ENCODE results near the gene SERPINA3. TPM values are rescaled to one million over a fixed set of nuclear protein-coding genes. Genes with fewer than 3 reads are reported as not detected.

Gene SERPINA3
- total and polyA plus RNA-seq, 10 of the 15 experiments (the other 5 are each of a cell fraction or from before 2014, with no cell fraction given): 2.2 TPM; not detected in 9

DNA sequence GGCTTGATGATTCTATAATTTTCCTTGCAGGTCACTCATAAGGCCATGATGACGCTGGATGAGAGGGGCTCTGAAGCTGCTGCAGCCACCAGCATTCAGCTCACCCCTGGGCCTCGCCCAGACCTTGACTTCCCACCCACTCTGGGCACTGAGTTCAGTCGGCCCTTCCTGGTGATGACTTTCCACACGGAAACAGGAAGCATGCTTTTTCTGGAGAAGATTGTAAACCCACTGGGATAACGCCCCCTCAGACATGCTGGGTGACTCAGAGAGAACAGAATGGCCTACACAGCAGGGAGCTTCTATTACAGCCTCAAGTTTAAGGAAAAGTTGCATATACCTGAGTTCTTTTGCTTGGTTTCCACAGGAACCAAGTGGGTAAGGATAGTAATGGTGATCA lies 34.3 kb downstream of the SERPINA3 start (continued):
- TF ChIP-seq, protein P1, sequence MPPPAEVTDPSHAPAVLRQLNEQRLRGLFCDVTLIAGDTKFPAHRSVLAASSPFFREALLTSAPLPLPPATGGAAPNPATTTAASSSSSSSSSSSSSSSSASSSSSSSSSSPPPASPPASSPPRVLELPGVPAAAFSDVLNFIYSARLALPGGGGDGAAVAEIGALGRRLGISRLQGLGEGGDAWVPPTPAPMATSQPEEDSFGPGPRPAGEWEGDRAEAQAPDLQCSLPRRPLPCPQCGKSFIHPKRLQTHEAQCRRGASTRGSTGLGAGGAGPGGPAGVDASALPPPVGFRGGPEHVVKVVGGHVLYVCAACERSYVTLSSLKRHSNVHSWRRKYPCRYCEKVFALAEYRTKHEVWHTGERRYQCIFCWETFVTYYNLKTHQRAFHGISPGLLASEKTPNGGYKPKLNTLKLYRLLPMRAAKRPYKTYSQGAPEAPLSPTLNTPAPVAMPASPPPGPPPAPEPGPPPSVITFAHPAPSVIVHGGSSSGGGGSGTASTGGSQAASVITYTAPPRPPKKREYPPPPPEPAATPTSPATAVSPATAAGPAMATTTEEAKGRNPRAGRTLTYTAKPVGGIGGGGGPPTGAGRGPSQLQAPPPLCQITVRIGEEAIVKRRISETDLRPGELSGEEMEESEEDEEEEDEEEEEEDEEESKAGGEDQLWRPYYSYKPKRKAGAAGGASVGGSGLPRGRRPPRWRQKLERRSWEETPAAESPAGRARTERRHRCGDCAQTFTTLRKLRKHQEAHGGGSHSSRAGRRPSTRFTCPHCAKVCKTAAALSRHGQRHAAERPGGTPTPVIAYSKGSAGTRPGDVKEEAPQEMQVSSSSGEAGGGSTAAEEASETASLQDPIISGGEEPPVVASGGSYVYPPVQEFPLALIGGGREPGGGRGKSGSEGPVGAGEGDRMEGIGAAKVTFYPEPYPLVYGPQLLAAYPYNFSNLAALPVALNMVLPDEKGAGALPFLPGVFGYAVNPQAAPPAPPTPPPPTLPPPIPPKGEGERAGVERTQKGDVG (CRISPR knock-in tag; IDR thresholded peaks at IDR 0.05): no peak
- TF ChIP-seq, protein P2, sequence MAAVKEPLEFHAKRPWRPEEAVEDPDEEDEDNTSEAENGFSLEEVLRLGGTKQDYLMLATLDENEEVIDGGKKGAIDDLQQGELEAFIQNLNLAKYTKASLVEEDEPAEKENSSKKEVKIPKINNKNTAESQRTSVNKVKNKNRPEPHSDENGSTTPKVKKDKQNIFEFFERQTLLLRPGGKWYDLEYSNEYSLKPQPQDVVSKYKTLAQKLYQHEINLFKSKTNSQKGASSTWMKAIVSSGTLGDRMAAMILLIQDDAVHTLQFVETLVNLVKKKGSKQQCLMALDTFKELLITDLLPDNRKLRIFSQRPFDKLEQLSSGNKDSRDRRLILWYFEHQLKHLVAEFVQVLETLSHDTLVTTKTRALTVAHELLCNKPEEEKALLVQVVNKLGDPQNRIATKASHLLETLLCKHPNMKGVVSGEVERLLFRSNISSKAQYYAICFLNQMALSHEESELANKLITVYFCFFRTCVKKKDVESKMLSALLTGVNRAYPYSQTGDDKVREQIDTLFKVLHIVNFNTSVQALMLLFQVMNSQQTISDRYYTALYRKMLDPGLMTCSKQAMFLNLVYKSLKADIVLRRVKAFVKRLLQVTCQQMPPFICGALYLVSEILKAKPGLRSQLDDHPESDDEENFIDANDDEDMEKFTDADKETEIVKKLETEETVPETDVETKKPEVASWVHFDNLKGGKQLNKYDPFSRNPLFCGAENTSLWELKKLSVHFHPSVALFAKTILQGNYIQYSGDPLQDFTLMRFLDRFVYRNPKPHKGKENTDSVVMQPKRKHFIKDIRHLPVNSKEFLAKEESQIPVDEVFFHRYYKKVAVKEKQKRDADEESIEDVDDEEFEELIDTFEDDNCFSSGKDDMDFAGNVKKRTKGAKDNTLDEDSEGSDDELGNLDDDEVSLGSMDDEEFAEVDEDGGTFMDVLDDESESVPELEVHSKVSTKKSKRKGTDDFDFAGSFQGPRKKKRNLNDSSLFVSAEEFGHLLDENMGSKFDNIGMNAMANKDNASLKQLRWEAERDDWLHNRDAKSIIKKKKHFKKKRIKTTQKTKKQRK (IDR thresholded peaks at IDR 0.05; ENCODE audit: low read depth, low read length): no peak
- TF ChIP-seq CREB1 (IDR thresholded peaks at IDR 0.05; ENCODE audit: low read depth) (no peak), SIN3A (IDR thresholded peaks at IDR 0.05; ENCODE audit: low read depth, low read length) (no peak), YBX1 (IDR thresholded peaks at IDR 0.05) (no peak), MTA3 (IDR thresholded peaks at IDR 0.05; ENCODE audit: borderline replicate concordance, low read length) (no peak), POLR2A (IDR thresholded peaks at IDR 0.05; ENCODE audit: low read depth, low read length) (no peak), TBL1XR1 (IDR thresholded peaks at IDR 0.05; ENCODE audit: low read depth, low read length) (no peak), GABPA (IDR thresholded peaks at IDR 0.05; ENCODE audit: low read depth) (no peak)
- TF ChIP-seq, protein P3, sequence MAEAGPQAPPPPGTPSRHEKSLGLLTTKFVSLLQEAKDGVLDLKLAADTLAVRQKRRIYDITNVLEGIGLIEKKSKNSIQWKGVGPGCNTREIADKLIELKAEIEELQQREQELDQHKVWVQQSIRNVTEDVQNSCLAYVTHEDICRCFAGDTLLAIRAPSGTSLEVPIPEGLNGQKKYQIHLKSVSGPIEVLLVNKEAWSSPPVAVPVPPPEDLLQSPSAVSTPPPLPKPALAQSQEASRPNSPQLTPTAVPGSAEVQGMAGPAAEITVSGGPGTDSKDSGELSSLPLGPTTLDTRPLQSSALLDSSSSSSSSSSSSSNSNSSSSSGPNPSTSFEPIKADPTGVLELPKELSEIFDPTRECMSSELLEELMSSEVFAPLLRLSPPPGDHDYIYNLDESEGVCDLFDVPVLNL (IDR thresholded peaks at IDR 0.05; ENCODE audit: low read depth, low read length): no peak

Data from GM12878 (cell line).